ENCODE results near the gene DZIP1L. TPM values are rescaled to one million over a fixed set of nuclear protein-coding genes. Genes with fewer than 3 reads are reported as not detected.

The DZIP1L gene
- total RNA-seq, 4 donors from 2014 or later = 12.7 to 23.0 (median 17.2) TPM

- Histone ChIP-seq H3K4me3 (replicated peaks in 1 of 3) (no peak overlapping the region), H3K36me3 (no peaks in the 10 kb centered on the region), H3K27ac (no peak overlapping the region), H3K27me3 (no peaks in the 10 kb centered on the region), H3K4me1 (peaks cover 0 to 4% of the 10 kb centered on the region in 2 donors), H3K9me3 (no peaks in the 10 kb centered on the region)
- DNase-seq = no peak
- 91 to 93% methylated on average over 3 of the region's 3 CpGs for WGBS, 2 donors
- TF ChIP-seq POLR2A (IDR thresholded peaks at IDR 0.05) = no peak
- no peak for TF ChIP-seq CTCF (IDR thresholded peaks at IDR 0.05)
- intact Hi-C loops (cut with DNase I) = no loop called here
Observed at GRCh38 chr3:138043266-138044029, 72.0 kb downstream of the DZIP1L start.

- Histone ChIP-seq H3K4me3 (replicated peaks in 1 of 3) (no peak overlapping the region), H3K9me3 (no peaks in the 10 kb centered on the region), H3K36me3 (no peaks in the 10 kb centered on the region), H3K27me3 (no peaks in the 10 kb centered on the region), H3K27ac (no peak overlapping the region), H3K4me1 (peaks cover 0 to 4% of the 10 kb centered on the region in 2 donors)
- 82 to 95% methylated on average over 2 of the region's 2 CpGs for whole genome bisulfite sequencing, 2 donors
- TF ChIP-seq CTCF (IDR thresholded peaks at IDR 0.05) (no peak), POLR2A (IDR thresholded peaks at IDR 0.05) (no peak)
- DNase-seq = no peak
- intact Hi-C loops (cut with DNase I) = no loop called here
Observed at GRCh38 chr3:138042043-138042442, 73.4 kb downstream of the DZIP1L start.

GRCh38 chr3:138038725-138039462 is 76.5 kb downstream of the DZIP1L start:
- no peak for DNase-seq
- Histone ChIP-seq H3K27ac (no peak overlapping the region), H3K36me3 (no peaks in the 10 kb centered on the region)

GRCh38 chr3:138036572-138036971 is 78.8 kb downstream of the DZIP1L start:
- H3K4me3 ChIP-seq (replicated peaks in 1 of 3) = no peak overlapping the region
- no peaks in the 10 kb centered on the region for H3K4me1 ChIP-seq
- TF ChIP-seq POLR2A (IDR thresholded peaks at IDR 0.05) (no peak), CTCF (IDR thresholded peaks at IDR 0.05) (no peak)
- no peaks in the 10 kb centered on the region for H3K27me3 ChIP-seq
- intact Hi-C loops (cut with DNase I) = no loop called here
- no peaks in the 10 kb centered on the region for H3K9me3 ChIP-seq
- no peak for DNase-seq
- no peaks in the 10 kb centered on the region for H3K36me3 ChIP-seq
- WGBS, 2 donors = 51 to 71% methylated on average over 2 to 3 of the region's 3 CpGs
- H3K27ac ChIP-seq = no peak overlapping the region

More at GRCh38 chr3:138038725-138039462, 76.5 kb downstream of the DZIP1L start:
- H3K27me3 ChIP-seq = no peaks in the 10 kb centered on the region
- no peaks in the 10 kb centered on the region for H3K9me3 ChIP-seq
- no peaks in the 10 kb centered on the region for H3K4me1 ChIP-seq
- WGBS, 2 donors = 89% methylated on average over 4 of the region's 4 CpGs
- no peak overlapping the region for H3K4me3 ChIP-seq (replicated peaks in 1 of 3)
- intact Hi-C loops (cut with DNase I) = no loop called here
- TF ChIP-seq POLR2A (IDR thresholded peaks at IDR 0.05) (no peak), CTCF (IDR thresholded peaks at IDR 0.05) (no peak)

GRCh38 chr3:138034918-138035317 is 80.5 kb downstream of the DZIP1L start:
- DNase-seq = no peak
- Histone ChIP-seq H3K9me3 (no peaks in the 10 kb centered on the region), H3K27ac (no peak overlapping the region), H3K4me1 (no peaks in the 10 kb centered on the region), H3K27me3 (no peaks in the 10 kb centered on the region), H3K36me3 (no peaks in the 10 kb centered on the region), H3K4me3 (replicated peaks in 1 of 3) (no peak overlapping the region)
- WGBS, 2 donors = 84 to 95% methylated on average over 1 of the region's 1 CpG
- intact Hi-C loops (cut with DNase I) = no loop called here
- TF ChIP-seq POLR2A (IDR thresholded peaks at IDR 0.05) (no peak), CTCF (IDR thresholded peaks at IDR 0.05) (no peak)
